Stimulated activated CD8-positive, alpha-beta memory T cell treated with anti-CD3 and anti-CD28 coated beads, Interleukin-2, amount 100 ng/mL, for 1 hour (primary cell): ENCODE measurements around the gene GPLD1.

Experiments used
- DNase-seq, 2 donors: peaks; one replicate each; pipeline ENCODE4 v3.0.0-alpha.2; 2020; ENCODE audit warnings: low read depth in 2 of 2

The GPLD1 gene

GRCh38 chr6:24501374-24501773 lies 12.0 kb upstream of the GPLD1 start:
- DNase-seq: no peak

- no peak for DNase-seq
Measured at GRCh38 chr6:24500683-24501082, 11.3 kb upstream of the GPLD1 start.

- DNase-seq: no peak
Measured at GRCh38 chr6:24497254-24497970, 8.0 kb upstream of the GPLD1 start.

GRCh38 chr6:24494821-24495795 lies 5.7 kb upstream of the GPLD1 start, which contains the start of gene ALDH5A1:
TSS of gene ALDH5A1 (plus strand) at chr6:24494969. CDS start at chr6:24494997, 28 bp downstream.
- DNase-seq: peak; percentile 52 to 55

GRCh38 chr6:24493945-24494820 lies 4.8 kb upstream of the GPLD1 start:
- no peak for DNase-seq

- DNase-seq: no peak
Measured at GRCh38 chr6:24492475-24492874, 3.1 kb upstream of the GPLD1 start.

- DNase-seq: no peak
Measured at GRCh38 chr6:24490948-24491347, 1.6 kb upstream of the GPLD1 start.

GRCh38 chr6:24489881-24490280 lies 503 bp upstream of the GPLD1 start:
- DNase-seq: no peak

GRCh38 chr6:24486065-24486464 lies 3.3 kb downstream of the GPLD1 start:
- no peak for DNase-seq

- DNase-seq: no peak
Measured at GRCh38 chr6:24484657-24485323, 4.6 kb downstream of the GPLD1 start.

- DNase-seq: no peak
Measured at GRCh38 chr6:24481449-24481848, 7.9 kb downstream of the GPLD1 start.

GRCh38 chr6:24480705-24481104 lies 8.7 kb downstream of the GPLD1 start:
- no peak for DNase-seq

GRCh38 chr6:24478903-24479302 lies 10.5 kb downstream of the GPLD1 start:
- no peak for DNase-seq

GRCh38 chr6:24477070-24477469 lies 12.3 kb downstream of the GPLD1 start:
- DNase-seq: no peak

- no peak for DNase-seq
Measured at GRCh38 chr6:24476631-24477030, 12.7 kb downstream of the GPLD1 start.

GRCh38 chr6:24472181-24472580 lies 17.2 kb downstream of the GPLD1 start:
- DNase-seq: no peak

GRCh38 chr6:24469811-24470210 lies 19.6 kb downstream of the GPLD1 start:
- DNase-seq: no peak

GRCh38 chr6:24464253-24465038 lies 24.9 kb downstream of the GPLD1 start:
- no peak for DNase-seq

GRCh38 chr6:24460966-24461365 lies 28.4 kb downstream of the GPLD1 start:
- DNase-seq: no peak

- no peak for DNase-seq
Measured at GRCh38 chr6:24458941-24459340, 30.4 kb downstream of the GPLD1 start.
